Measurements from ENCODE around the gene STK10.

DNA sequence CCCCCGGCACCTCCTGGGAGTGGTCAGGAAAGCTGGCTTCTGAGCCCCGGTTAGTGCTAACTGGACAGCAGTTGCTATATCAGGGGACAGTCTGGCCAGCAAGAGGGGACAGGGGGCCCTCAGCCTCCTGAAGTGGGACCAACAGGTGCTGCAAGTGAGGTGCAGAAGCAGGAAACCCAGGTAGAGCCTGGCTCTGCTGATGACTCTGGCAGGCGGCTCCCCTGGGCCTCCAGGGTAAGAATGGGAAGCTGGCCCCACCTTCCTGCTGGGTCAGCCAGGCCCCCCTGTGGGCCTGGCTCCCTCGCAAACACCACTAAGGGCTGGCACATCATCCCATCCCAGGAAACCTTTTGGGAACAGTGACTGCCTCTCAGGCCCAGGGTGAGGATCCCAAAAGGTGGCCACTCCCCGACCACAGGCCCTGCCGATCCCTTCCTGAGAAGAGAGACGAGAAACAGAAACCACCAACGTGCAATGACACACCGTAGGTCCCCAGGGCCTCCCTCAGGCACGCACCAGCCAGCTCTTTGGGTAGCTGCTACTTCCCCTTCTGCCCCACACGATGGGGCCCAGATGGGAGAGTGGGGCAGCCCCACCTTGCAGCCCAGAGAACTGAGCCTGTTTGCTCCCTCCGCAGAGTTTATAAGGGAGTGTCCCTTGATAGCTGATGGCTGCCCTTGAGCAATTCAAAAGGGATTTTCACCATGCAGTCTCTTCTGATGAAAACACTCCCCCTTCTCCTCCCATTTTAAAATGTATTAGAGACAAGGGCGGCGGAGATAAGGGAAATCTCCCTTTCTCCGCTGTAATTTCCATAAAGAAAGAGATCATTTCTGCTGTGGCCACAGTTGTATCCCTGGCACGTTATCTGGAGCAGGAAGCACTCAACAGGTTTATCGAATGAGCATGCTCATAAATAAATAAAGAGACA lies 76.8 kb downstream of the STK10 start:
- TF ChIP-seq GATA2 (IDR thresholded peaks at IDR 0.05; ENCODE audit: low read depth, low read length) = peak; percentile 77
- no peak for TF ChIP-seq GATA3 (IDR thresholded peaks at IDR 0.05; ENCODE audit: low read depth, low read length)

All from SH-SY5Y (cell line).